Vagina (tissue), 2 donors: ENCODE results near the gene STK10.

ENCODE experiments used
- POLR2A ChIP-seq, 2 donors: fragments of 450-650 bp; IDR thresholded peaks; one replicate each; pipeline ENCODE4 v1.6.1; 2017; ENCODE audit warnings: antibody characterized with exemption in 2 of 2, mild to moderate bottlenecking in 2 of 2, moderate library complexity in 2 of 2
- TF ChIP-seq, protein P1 (sequence below), 3 experiments: fragments of 450-650 bp in 2 of 3; fragments of 200-600 bp in 1 of 3; sonication (generic) in 1 of 3; IDR thresholded peaks; one replicate each; pipeline ENCODE4 v1.5.1; 2017 to 2019; ENCODE audit warnings: antibody characterized with exemption in 3 of 3, mild to moderate bottlenecking in 2 of 3, moderate library complexity in 2 of 3

GRCh38 chr5:172008111-172008455 lies 179.9 kb downstream of the STK10 start:
- no peak for TF ChIP-seq POLR2A (IDR thresholded peaks at IDR 0.05)
- TF ChIP-seq, protein P1, sequence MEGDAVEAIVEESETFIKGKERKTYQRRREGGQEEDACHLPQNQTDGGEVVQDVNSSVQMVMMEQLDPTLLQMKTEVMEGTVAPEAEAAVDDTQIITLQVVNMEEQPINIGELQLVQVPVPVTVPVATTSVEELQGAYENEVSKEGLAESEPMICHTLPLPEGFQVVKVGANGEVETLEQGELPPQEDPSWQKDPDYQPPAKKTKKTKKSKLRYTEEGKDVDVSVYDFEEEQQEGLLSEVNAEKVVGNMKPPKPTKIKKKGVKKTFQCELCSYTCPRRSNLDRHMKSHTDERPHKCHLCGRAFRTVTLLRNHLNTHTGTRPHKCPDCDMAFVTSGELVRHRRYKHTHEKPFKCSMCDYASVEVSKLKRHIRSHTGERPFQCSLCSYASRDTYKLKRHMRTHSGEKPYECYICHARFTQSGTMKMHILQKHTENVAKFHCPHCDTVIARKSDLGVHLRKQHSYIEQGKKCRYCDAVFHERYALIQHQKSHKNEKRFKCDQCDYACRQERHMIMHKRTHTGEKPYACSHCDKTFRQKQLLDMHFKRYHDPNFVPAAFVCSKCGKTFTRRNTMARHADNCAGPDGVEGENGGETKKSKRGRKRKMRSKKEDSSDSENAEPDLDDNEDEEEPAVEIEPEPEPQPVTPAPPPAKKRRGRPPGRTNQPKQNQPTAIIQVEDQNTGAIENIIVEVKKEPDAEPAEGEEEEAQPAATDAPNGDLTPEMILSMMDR (IDR thresholded peaks at IDR 0.05) = no peak
